HG03558 (cell line): ENCODE measurements around the gene GRID1.
"Not testable (repeated sequence)": the region's sequence is repeated elsewhere in the genome, so short reads cannot be mapped to it uniquely, and the experiment has no call there.

Experiments used
- ATAC-seq: cut with Tn5 transposase; IDR thresholded peaks from one replicate; pipeline ENCODE4 v1.9.1; 2021; ENCODE audit warnings: moderate number of reproducible peaks; ENCODE audit not compliant: unreplicated experiment; ENCODE audit errors: extremely low read depth

The GRID1 gene

DNA sequence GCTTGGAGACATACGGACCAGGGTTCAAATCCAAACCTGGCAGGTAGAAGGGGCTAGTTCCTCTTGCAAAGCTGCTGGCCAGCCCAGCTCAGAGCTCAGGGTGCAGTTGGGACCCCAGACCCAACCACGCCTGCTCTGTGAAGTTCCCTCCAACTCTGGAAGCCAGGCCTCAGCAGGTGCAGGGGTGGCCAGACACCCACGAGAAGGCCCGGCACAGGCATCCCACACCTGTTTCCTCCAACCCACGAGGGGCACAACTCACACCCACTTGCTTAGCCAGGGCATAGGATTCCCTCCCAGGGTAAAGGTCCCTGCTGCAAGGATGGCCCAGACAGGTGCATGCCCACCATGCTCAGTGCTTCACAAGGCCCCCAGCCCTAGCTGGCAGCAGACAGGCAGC is 262.4 kb downstream of the GRID1 start:
- no peak for ATAC-seq

DNA sequence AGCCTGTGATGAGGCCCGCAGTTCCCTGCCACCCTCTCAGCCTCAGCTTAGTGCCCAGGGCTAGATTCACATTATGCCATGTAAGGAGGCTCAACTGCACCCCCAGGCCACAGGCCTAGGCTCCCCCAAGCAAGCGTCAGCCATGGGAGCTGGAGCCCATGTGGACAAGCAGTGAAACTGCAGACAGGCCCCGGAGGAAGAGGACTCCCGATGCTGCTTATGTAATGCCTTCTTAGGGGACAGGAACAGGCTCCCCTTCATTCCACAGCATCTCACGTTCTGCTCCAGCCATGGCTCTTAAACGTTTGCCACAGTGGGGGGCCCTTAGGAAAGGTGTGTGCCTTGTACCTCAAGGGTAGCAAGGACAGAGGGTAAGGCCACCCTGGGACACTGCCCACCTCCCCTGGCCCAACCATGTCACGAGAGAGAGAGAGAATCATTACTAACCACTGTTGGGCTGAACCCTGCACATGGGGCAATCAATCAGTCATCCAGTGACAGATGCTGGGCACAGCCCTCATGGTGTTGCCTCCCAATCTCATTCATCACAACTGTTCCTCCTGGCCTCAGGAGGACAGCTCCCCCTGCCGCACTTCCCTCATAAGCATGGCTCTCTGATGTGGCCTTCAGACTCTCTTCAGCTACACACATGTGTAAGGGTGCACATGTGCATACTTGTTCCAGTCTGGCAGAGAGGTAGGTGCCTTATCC is 263.0 kb downstream of the GRID1 start:
- no peak for ATAC-seq

- ATAC-seq: no peak
Observed at GRCh38 chr10:86102451-86102850, 264.1 kb downstream of the GRID1 start.

- no peak for ATAC-seq
Observed at GRCh38 chr10:86102031-86102430, 264.6 kb downstream of the GRID1 start.

- no peak for ATAC-seq
Observed at GRCh38 chr10:86100581-86101061, 266.0 kb downstream of the GRID1 start.

DNA sequence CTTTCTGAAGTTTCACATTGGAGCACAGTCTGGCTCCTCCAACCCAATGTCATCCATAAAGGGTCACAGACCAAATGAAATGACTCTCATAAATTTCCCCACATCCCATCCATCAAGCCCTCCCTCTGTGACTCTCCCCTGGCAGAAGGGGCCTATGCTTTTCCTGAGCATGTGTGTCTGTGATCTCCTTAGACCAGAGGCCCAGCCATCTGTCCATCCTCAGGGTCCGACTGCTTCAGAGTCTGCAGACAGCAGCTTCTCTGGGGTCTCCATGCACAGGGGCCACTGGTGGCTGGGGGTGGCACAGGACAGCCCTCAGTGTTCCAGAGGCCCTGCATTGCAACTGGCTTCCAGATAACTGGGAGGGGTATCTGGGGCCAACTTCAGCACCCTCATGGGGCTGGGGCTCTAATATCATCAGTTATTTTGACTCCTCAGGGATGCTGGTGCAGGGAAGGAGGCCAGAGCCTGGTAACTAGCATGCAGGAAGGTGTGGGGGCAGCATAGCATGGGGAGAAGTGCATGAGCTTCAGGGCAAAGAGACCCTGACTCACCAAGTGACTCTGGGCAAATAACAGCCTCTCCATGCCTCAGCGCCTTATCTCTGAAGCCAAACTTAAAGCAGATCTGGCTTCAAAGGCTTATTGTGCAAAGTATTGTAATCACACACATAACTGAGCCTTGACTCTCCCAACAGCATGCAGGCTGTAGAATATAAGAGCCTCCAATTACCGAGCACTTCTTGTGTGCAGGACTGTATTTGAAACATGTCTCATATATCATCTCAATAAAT is 266.9 kb downstream of the GRID1 start:
- ATAC-seq: no peak

DNA sequence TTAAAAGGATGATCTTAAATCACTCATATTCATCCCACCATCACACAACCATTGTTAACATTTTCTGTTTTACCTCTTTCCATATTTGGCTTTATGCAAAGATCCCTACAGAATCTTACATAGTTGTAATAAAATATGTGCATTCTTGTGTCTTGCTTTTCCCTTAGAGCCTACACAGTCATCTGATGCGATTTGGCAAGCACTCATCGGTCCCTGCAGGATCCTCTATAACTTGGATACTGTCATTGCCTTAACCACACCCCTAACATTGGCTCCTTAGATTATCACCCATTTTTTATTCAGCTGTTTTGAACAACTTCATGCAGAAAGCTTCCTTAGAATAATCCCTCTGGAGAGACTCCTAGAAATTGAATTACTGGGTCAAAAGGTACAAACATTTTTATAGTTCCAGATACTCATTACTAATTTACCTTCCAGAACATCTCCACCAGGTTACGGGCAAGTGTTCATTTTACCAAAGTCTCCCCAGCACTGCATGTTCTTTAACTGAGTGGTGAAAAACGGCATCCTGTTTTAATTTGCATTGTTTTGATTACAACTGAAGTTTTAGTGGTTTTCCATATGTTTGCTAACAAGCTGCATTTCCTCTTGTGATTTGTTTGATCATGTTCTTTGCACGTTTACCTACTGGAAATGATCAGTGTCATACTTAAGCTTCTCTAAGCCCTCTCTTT is 268.3 kb downstream of the GRID1 start:
- no peak for ATAC-seq

DNA sequence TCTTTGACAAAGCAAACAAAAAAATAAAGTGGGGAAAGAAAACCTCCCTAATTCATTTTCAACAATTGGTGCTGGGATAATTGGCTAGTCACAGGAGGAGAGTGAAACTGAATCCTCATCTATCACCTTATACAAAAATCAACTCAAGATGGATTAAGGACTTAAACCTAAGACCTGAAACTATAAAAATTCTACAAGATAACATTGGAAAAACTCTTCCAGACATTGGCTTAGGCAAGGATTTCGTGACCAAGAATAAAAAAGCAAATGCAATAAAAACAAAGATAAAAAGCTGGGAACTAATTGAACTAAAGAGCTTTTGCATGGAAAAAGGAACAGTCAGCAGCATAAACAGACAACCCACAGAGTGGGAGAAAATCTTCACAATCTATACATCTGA is 271.5 kb downstream of the GRID1 start:
- not testable (repeated sequence) for ATAC-seq

GRCh38 chr10:86092311-86092710 is 274.3 kb downstream of the GRID1 start:
- not testable (repeated sequence) for ATAC-seq

DNA sequence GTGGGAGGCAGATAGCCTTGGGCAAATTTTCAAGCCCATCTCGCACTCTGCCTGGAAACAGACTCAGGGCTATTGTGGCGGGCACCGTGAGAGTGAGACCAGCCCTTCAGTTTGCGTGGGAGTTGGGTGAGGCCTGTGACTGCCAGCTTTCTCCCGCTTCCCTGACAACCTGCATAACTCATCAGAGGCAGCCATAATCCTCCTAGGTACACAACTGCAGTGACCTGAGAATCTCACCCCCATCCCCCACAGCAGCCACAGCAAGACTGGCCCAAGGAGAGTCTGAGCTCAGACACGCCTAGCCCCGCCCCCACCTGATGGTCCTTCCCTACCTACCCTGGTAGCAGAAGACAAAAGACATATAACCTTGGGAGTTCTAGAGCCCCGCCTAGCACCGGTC is 275.4 kb downstream of the GRID1 start:
- ATAC-seq: no peak

DNA sequence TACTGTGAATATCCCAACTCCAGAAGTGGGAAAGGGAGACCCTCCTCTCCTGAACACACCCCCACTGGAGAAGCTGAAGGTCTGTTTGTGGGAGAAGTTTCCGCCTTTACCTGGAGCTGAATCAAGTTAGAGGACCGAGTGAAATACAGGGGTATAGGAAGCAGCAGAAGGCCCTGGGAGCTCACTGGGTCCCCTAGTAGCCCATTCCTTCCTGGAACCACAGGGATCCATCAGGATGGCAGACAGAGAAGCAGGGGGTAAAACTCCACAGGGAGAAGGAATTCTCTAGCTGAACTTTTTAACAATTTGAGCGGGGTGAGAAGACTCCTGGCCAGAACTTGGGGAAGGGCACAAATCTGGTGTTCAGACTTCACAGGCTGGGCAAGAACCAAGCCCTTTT is 275.8 kb downstream of the GRID1 start:
- no peak for ATAC-seq

DNA sequence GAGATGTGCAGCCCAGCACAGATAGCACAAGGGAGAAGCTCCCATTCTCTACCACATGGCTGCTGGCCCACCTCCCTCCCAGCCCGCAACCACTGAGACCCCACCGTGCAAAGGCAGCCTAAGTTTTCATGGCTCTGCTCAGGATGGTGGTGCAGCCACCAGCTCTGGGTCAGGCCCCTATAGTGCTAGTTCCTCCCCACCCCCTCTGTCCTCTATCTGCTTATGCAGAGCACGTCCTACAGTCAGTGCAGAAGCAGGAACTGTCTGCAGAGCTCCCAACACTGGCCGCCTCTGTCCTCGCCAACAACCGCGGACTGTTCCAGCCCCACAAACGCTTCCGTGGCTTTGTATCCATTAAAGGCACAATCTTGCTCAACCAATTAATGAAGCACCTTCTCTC is 278.9 kb downstream of the GRID1 start:
- ATAC-seq: no peak

- no peak for ATAC-seq
Observed at GRCh38 chr10:86086418-86086817, 280.2 kb downstream of the GRID1 start.

GRCh38 chr10:86085686-86086085 is 280.9 kb downstream of the GRID1 start:
- no peak for ATAC-seq

- no peak for ATAC-seq
Observed at GRCh38 chr10:86085136-86085535, 281.5 kb downstream of the GRID1 start.

GRCh38 chr10:86084585-86084984 is 282.0 kb downstream of the GRID1 start:
- no peak for ATAC-seq

- no peak for ATAC-seq
Observed at GRCh38 chr10:86083664-86084175, 282.9 kb downstream of the GRID1 start.

DNA sequence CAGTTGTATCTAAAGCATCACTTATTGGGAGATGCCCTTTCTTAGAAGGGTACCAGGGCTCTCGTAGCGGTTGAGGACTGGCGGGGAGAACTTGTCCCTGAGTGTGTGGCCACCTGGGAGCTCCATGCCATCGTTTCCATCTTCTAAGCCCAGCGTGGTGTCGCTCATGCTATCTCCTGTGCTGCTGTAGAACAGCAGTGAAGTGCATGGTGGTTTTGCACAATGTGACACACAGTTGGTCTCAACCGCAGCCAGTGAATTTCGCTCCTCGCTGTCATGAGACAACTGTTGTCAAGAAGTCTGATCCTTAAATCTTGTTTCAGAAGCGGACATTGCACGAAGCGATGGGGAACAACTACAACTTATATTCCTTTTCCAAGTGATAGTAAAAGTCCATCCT is 283.4 kb downstream of the GRID1 start:
- ATAC-seq: no peak

DNA sequence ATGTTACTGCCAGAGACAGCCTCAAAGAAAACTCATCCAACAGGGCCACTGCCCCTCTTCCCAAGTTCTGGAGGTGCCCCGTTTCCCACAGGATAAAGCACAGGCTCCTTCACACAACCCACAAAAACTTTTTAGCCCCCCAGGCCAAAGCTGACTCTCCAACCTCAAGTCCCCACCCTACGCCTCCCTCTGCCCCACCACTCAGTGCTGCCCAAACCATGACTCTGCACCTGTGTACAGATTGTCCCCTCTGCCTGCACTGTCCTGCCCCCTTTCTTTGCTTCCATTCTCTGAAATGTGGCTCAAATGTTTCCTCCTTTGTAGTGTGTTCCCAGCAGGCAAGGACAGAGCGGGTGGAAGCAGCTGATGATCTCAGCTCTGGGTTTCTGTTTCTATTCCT is 284.0 kb downstream of the GRID1 start:
- no peak for ATAC-seq

DNA sequence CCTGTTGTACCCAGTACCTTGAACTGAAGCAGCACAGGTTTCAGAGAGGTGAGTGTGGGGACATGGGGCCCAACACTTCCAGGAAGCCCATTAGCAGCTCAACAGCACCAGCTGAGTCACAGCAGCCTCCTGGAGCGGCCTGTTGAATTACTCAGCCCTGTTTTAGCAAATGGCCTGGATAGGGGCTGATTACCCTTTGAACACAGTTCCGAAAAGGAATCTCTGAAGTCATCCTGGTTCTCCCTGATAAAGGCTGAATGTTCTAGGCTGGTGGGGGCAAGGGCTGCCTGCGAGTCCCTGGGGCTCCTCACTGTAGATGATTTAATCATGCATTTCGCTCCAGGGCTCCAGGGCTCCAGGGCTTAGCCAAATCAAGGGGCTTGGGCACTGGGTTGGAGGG is 287.5 kb downstream of the GRID1 start:
- no peak for ATAC-seq

GRCh38 chr10:86078639-86079035 is 288.0 kb downstream of the GRID1 start:
- no peak for ATAC-seq
